B cell (primary cell): ENCODE data around the gene CALM1. TPM values are rescaled to one million over a fixed set of nuclear protein-coding genes. Genes with fewer than 3 reads are reported as not detected.

ENCODE experiments used
- ATAC-seq: fragments of 200-7000 bp; cut with Tn5 transposase; one replicate; pipeline ENCODE4 v1.10.0; 2021; ENCODE audit warnings: low read depth, mild to moderate bottlenecking, moderate number of reproducible peaks, moderate library complexity
- CTCF ChIA-PET: fragments of 350-600 bp; sonication (Branson Sonifier 250); formaldehyde crosslinking; loops from one replicate; lab custom pipeline; 2021; ENCODE audit warnings: antibody characterized with exemption, inconsistent platforms; lab: Charles Lee
- POLR2A ChIA-PET: fragments of 350-600 bp; sonication (Branson Sonifier 250); formaldehyde crosslinking; loops from one replicate; lab custom pipeline; 2021; ENCODE audit warnings: antibody characterized with exemption; lab: Charles Lee
- DNase-seq: peaks from one replicate; pipeline ENCODE4 v3.0.0; 2013
- H2AFZ ChIP-seq: 2 replicates; pipeline ENCODE4 v1.6.1; 2012; ENCODE audit warnings: mild to moderate bottlenecking, low read depth, low read length; ENCODE audit not compliant: insufficient read depth, poor library complexity, severe bottlenecking
- H3K27ac ChIP-seq, 2 donors: 1 replicate in 1 of 2; 2 replicates in 1 of 2; pipeline ENCODE4 v1.5.1; 2012 to 2013; ENCODE audit warnings: low read length in 2 of 2, mild to moderate bottlenecking in 2 of 2, moderate library complexity in 1 of 2
- H3K27me3 ChIP-seq, 4 experiments: fragments of 200-600 bp in 1 of 4; sonication (generic) in 1 of 4; replicated peaks in 1 of 4; 1 replicate in 2 of 4; 2 replicates in 2 of 4; pipeline versions ENCODE4 v1.6.1 to v1.7.0; 2013 to 2016; ENCODE audit warnings: low read length in 3 of 4, mild to moderate bottlenecking in 2 of 4, mixed read lengths in 1 of 4, moderate library complexity in 1 of 4; ENCODE audit not compliant: insufficient read depth in 4 of 4, control insufficient read depth in 3 of 4; ENCODE audit errors: control extremely low read depth in 1 of 4
- H3K36me3 ChIP-seq, 2 experiments: replicated peaks in 1 of 2; 1 replicate in 1 of 2; 2 replicates in 1 of 2; pipeline versions ENCODE4 v1.6.1 to v1.7.1; 2013; ENCODE audit warnings: low read length in 1 of 2; ENCODE audit not compliant: insufficient read depth in 2 of 2, control insufficient read depth in 1 of 2; ENCODE audit errors: control extremely low read depth in 1 of 2, extremely low read depth in 1 of 2
- H3K4me1 ChIP-seq, 2 donors: fragments of 200-600 bp in 1 of 2; sonication (generic) in 1 of 2; 1 replicate in 1 of 2; 2 replicates in 1 of 2; pipeline versions ENCODE4 v1.5.1 to v1.6.1; 2013 to 2017; ENCODE audit warnings: low read length in 2 of 2; ENCODE audit not compliant: control insufficient read depth in 2 of 2, insufficient read depth in 2 of 2
- H3K4me2 ChIP-seq: replicated peaks from 2 replicates; pipeline ENCODE3; 2012; ENCODE audit warnings: mild to moderate bottlenecking, low read depth, low read length; ENCODE audit not compliant: poor library complexity, severe bottlenecking
- H3K4me3 ChIP-seq, 5 experiments: fragments of 200-600 bp in 1 of 5; sonication (generic) in 1 of 5; 1 replicate in 3 of 5; 2 replicates in 2 of 5; pipeline versions ENCODE4 v1.5.1 to v1.7.0; 2011 to 2016; ENCODE audit warnings: low read length in 4 of 5, mild to moderate bottlenecking in 4 of 5, low read depth in 2 of 5, control low read depth in 1 of 5, moderate library complexity in 1 of 5; ENCODE audit not compliant: insufficient read depth in 1 of 5; ENCODE audit errors: control extremely low read depth in 1 of 5, extremely low read depth in 1 of 5
- H3K79me2 ChIP-seq: fragments of 200-600 bp; sonication (generic); one replicate; pipeline ENCODE4 v1.6.0; 2016; ENCODE audit warnings: low read length; ENCODE audit not compliant: control insufficient read depth, insufficient read depth
- H3K9ac ChIP-seq: fragments of 200-600 bp; sonication (generic); 2 replicates; pipeline ENCODE4 v1.6.1; 2017; ENCODE audit warnings: mild to moderate bottlenecking, low read length, moderate library complexity
- H3K9me3 ChIP-seq, 3 donors: one replicate each; pipeline versions ENCODE4 v1.6.1 to v1.7.1; 2013; ENCODE audit warnings: low read length in 2 of 3; ENCODE audit not compliant: control insufficient read depth in 2 of 3, insufficient read depth in 1 of 3; ENCODE audit errors: control extremely low read depth in 1 of 3
- H4K20me1 ChIP-seq: 2 replicates; pipeline ENCODE4 v1.6.0; 2012; ENCODE audit warnings: mild to moderate bottlenecking, low read length; ENCODE audit not compliant: insufficient read depth, control insufficient read depth, poor library complexity, severe bottlenecking
- H3K27ac Mint-ChIP-seq: one replicate; pipeline ENCODE4 v1.8.0; 2021; ENCODE audit warnings: mixed read lengths
- H3K27me3 Mint-ChIP-seq: one replicate; pipeline ENCODE4 v1.8.0; 2021; ENCODE audit warnings: mixed read lengths
- H3K4me1 Mint-ChIP-seq: one replicate; pipeline ENCODE4 v1.8.0; 2021; ENCODE audit warnings: mixed read lengths
- H3K4me3 Mint-ChIP-seq: one replicate; pipeline ENCODE4 v1.8.0; 2021; ENCODE audit warnings: mixed read lengths
- H3K9me3 Mint-ChIP-seq: one replicate; pipeline ENCODE4 v1.8.0; 2022; ENCODE audit warnings: mixed read lengths; ENCODE audit not compliant: insufficient read depth
- EZH2 ChIP-seq: IDR thresholded peaks from 2 replicates; pipeline ENCODE4 v1.6.1; 2012; ENCODE audit warnings: borderline replicate concordance, low read depth, mild to moderate bottlenecking, moderate library complexity, low read length; ENCODE audit not compliant: insufficient read depth, poor library complexity, severe bottlenecking
- WGBS: methylation state at CpG from one replicate; pipeline ENCODE4 v1.1.5; 2013; ENCODE audit warnings: missing lambda C conversion rate; ENCODE audit not compliant: insufficient coverage; 5-methylcytosine and 5-hydroxymethylcytosine counted together
- intact Hi-C: fragments of 100-400 bp; cut with micrococcal nuclease; formaldehyde crosslinking; loops from one replicate; pipeline ENCODE4 v1.10.0; 2022
- polyA plus RNA-seq: library from polyadenylated mRNA; depleted of rRNA; stranded (reverse); fragments of >200 nt; gene quantifications from 2 replicates; pipeline ENCODE4 v1.2.3, GENCODE V29; 2012
- total RNA-seq, 2 donors: library from RNA; stranded (reverse); fragments of 120-200 nt in 1 of 2; gene quantifications; 1 replicate in 1 of 2; 2 replicates in 1 of 2; pipeline versions ENCODE4 v1.2.3 to v1.2.4, GENCODE V29; 2013 to 2022
- TF ChIP-seq, protein P1 (sequence below): fragments of 200-600 bp; IDR thresholded peaks from one replicate; pipeline ENCODE4 v1.8.0; 2022; ENCODE audit warnings: antibody characterized with exemption, mild to moderate bottlenecking

CALM1 gene
- total and polyA plus RNA-seq, 2 donors (not counting 1 experiment from before 2014, with no cell fraction given), result 264 to 267 TPM

DNA sequence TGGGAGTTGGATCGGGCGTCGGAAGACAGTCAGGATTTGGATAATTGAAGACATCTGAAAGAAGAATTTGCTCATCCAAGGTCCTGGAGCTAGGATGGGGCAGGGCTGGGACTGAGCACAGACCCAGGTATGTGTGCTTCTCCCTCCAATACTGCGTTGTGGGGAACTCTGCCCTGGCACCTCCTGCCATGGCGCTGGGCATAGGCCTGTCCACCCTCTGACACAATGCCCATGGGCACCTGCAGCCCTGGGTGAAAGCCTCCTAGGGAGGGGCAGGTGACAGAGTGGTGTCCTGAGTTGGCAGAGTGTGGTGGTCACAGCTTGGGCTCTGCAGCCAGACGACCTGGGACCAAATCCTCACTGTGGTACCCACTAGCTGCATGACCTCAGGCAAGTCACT, 53.3 kb downstream of the CALM1 start:
- Mint-ChIP-seq H3K27ac (no peak overlapping the region), H3K4me1 (peaks cover 13% of the 10 kb centered on the region), H3K9me3 (peaks cover 3% of the 10 kb centered on the region), H3K27me3 (peaks cover 12% of the 10 kb centered on the region), H3K4me3 (no peak overlapping the region)
- H3K4me2 ChIP-seq, result no peak overlapping the region
- 97% methylated on average over 5 of the region's 6 CpGs for WGBS
- H3K36me3 ChIP-seq, result no peaks in the 10 kb centered on the region
- no peak overlapping the region for H3K27ac ChIP-seq
- H3K79me2 ChIP-seq, result no peaks in the 10 kb centered on the region
- POLR2A ChIA-PET, result no interaction called here
- no peak overlapping the region for H3K9ac ChIP-seq
- H4K20me1 ChIP-seq, result no peaks in the 10 kb centered on the region
- no peak for DNase-seq
- peaks cover 0 to 6% (median 3%) of the 10 kb centered on the region in 3 donors for H3K9me3 ChIP-seq
- intact Hi-C loops, result no loop called here
- H2AFZ ChIP-seq, result no peak overlapping the region
- H3K27me3 ChIP-seq, result no peaks in the 10 kb centered on the region
- no peak overlapping the region for H3K4me3 ChIP-seq
- peaks cover 14 to 16% of the 10 kb centered on the region in 2 donors for H3K4me1 ChIP-seq
- ATAC-seq, result no peak
- TF ChIP-seq, protein P1, sequence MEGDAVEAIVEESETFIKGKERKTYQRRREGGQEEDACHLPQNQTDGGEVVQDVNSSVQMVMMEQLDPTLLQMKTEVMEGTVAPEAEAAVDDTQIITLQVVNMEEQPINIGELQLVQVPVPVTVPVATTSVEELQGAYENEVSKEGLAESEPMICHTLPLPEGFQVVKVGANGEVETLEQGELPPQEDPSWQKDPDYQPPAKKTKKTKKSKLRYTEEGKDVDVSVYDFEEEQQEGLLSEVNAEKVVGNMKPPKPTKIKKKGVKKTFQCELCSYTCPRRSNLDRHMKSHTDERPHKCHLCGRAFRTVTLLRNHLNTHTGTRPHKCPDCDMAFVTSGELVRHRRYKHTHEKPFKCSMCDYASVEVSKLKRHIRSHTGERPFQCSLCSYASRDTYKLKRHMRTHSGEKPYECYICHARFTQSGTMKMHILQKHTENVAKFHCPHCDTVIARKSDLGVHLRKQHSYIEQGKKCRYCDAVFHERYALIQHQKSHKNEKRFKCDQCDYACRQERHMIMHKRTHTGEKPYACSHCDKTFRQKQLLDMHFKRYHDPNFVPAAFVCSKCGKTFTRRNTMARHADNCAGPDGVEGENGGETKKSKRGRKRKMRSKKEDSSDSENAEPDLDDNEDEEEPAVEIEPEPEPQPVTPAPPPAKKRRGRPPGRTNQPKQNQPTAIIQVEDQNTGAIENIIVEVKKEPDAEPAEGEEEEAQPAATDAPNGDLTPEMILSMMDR, result no peak
- no peak for TF ChIP-seq EZH2
- CTCF ChIA-PET, result no interaction called here

DNA sequence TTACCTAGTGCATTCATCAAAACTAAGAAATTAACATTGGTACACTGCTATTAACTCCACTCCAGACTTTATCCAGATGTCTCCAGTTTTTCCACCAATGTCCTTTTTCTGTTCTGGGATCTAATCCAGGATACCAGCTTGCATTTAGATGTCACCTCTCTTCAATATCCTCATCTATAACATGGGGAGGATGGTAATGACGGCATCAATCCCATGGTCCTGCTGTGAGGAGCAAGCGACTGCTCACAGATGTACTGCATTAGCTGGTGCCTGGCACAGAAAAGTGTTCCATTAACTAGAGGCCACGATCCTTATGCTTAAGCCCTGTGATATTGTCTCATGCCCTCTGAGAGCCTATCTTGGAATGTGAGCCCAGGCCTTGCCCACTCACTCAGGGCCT, 53.8 kb downstream of the CALM1 start:
- POLR2A ChIA-PET, result no interaction called here

More for the DNA sequence above, 53.8 kb downstream of the CALM1 start:
- Mint-ChIP-seq H3K27ac (no peak overlapping the region), H3K9me3 (peaks cover 3% of the 10 kb centered on the region), H3K4me3 (no peak overlapping the region), H3K27me3 (peaks cover 12% of the 10 kb centered on the region), H3K4me1 (peaks cover 13% of the 10 kb centered on the region)
- Histone ChIP-seq H3K27me3 (no peaks in the 10 kb centered on the region), H3K4me2 (no peak overlapping the region), H3K4me3 (no peak overlapping the region), H4K20me1 (no peaks in the 10 kb centered on the region), H3K9ac (no peak overlapping the region), H3K9me3 (peaks cover 0 to 6% (median 0%) of the 10 kb centered on the region in 3 donors), H3K79me2 (no peaks in the 10 kb centered on the region), H3K27ac (no peak overlapping the region), H2AFZ (no peak overlapping the region), H3K36me3 (no peaks in the 10 kb centered on the region), H3K4me1 (peaks cover 14 to 16% of the 10 kb centered on the region in 2 donors)
- intact Hi-C loops, result no loop called here
- ATAC-seq, result no peak
- TF ChIP-seq EZH2, result no peak
- TF ChIP-seq, protein P1, result no peak
- DNase-seq, result no peak
- CTCF ChIA-PET, result no interaction called here
- whole genome bisulfite sequencing, result 100% methylated on average over 3 of the region's 3 CpGs
